HG03175 (cell line): Measurements from ENCODE around the gene ATXN1.
"Not testable (repeated sequence)": the region's sequence is repeated elsewhere in the genome, so short reads cannot be mapped to it uniquely, and the experiment has no call there.

Source experiments
- ATAC-seq: cut with Tn5 transposase; IDR thresholded peaks from one replicate; pipeline ENCODE4 v1.9.1; 2021; ENCODE audit warnings: mild to moderate bottlenecking, moderate library complexity; ENCODE audit not compliant: unreplicated experiment

Gene ATXN1

GRCh38 chr6:16625291-16626265, 135.7 kb downstream of the ATXN1 start:
- ATAC-seq, result no peak

GRCh38 chr6:16624636-16625290, 136.5 kb downstream of the ATXN1 start:
- no peak for ATAC-seq

GRCh38 chr6:16623731-16624130, 137.5 kb downstream of the ATXN1 start:
- no peak for ATAC-seq

GRCh38 chr6:16623029-16623653, 138.1 kb downstream of the ATXN1 start:
- no peak for ATAC-seq

GRCh38 chr6:16622193-16622592, 139.1 kb downstream of the ATXN1 start:
- no peak for ATAC-seq

- no peak for ATAC-seq
Measured at GRCh38 chr6:16621002-16621401, 140.3 kb downstream of the ATXN1 start.

GRCh38 chr6:16619777-16620176, 141.5 kb downstream of the ATXN1 start:
- no peak for ATAC-seq

GRCh38 chr6:16618962-16619361, 142.3 kb downstream of the ATXN1 start:
- no peak for ATAC-seq

- not testable (repeated sequence) for ATAC-seq
Measured at GRCh38 chr6:16615215-16615614, 146.0 kb downstream of the ATXN1 start.

- not testable (repeated sequence) for ATAC-seq
Measured at GRCh38 chr6:16614143-16614542, 147.1 kb downstream of the ATXN1 start.

- not testable (repeated sequence) for ATAC-seq
Measured at GRCh38 chr6:16613504-16613903, 147.8 kb downstream of the ATXN1 start.

- ATAC-seq, result no peak
Measured at GRCh38 chr6:16608444-16608843, 152.8 kb downstream of the ATXN1 start.

GRCh38 chr6:16602035-16602434, 159.2 kb downstream of the ATXN1 start:
- ATAC-seq, result peak; percentile 87

- no peak for ATAC-seq
Measured at GRCh38 chr6:16600701-16601100, 160.6 kb downstream of the ATXN1 start.

- ATAC-seq, result no peak
Measured at GRCh38 chr6:16600026-16600425, 161.2 kb downstream of the ATXN1 start.

- no peak for ATAC-seq
Measured at GRCh38 chr6:16596616-16597331, 164.5 kb downstream of the ATXN1 start.

GRCh38 chr6:16595514-16596120, 165.6 kb downstream of the ATXN1 start:
- no peak for ATAC-seq

- no peak for ATAC-seq
Measured at GRCh38 chr6:16594849-16595248, 166.4 kb downstream of the ATXN1 start.

- ATAC-seq, result no peak
Measured at GRCh38 chr6:16592223-16592911, 168.9 kb downstream of the ATXN1 start.
